ENCODE data around the gene SLC22A17. TPM values are rescaled to one million over a fixed set of nuclear protein-coding genes. Genes with fewer than 3 reads are reported as not detected.
A peak's percentile ranks its signal among the peaks of the same experiment; 100 is the strongest.

Gene SLC22A17
- total RNA-seq, 1 donor from 2014 or later: 22.2 TPM

DNA sequence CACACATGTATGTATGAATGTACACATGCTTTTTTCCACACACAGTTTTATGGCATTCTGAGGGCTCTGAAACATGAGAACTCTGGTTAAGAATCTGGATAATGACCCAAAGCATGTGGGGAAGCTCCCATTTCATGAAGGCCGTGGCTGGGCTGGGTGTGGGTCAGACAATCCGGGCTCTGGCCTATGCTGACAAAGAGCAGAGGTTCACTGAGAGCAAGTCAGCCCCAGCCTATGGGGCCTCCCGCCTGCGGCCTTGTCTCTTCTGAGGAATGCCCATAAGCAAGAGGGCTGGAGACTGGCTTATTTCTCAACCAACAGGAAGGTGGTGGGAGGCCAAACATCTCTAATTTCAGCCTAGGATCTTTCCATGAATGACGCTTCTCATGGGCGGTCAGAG lies 46.9 kb upstream of the SLC22A17 start:
- Histone ChIP-seq H4K20me1 (ENCODE audit: low read depth) (no peaks in the 10 kb centered on the region), H3F3A (ENCODE audit: low read depth) (no peaks in the 10 kb centered on the region), H3K36me3 (no peaks in the 10 kb centered on the region), H2AFZ (replicated peaks) (no peak overlapping the region), H3K79me2 (ENCODE audit: low read depth) (no peaks in the 10 kb centered on the region), H3K9me3 (ENCODE audit: low read depth) (no peaks in the 10 kb centered on the region), H3K9ac (no peak overlapping the region), H3K4me1 (no peaks in the 10 kb centered on the region), H3K4me3 (no peak overlapping the region), H3K27ac (no peak overlapping the region), H3K4me2 (no peak overlapping the region), H3K27me3 (peaks cover 6% of the 10 kb centered on the region)
- Mint-ChIP-seq H3K4me3 (no peak overlapping the region), H3K27me3 (ENCODE audit: insufficient read depth, low read depth) (peaks cover 16% of the 10 kb centered on the region), H3K36me3 (no peaks in the 10 kb centered on the region), H3K4me1 (peaks cover 5% of the 10 kb centered on the region), H3K9me3 (peaks cover 6% of the 10 kb centered on the region), H3K27ac (peak overlapping the region; percentile 37)
- TF ChIP-seq EZH2phosphoT487 (IDR thresholded peaks at IDR 0.05) (no peak), EZH2 (IDR thresholded peaks at IDR 0.05) (no peak)
- TF ChIP-seq, protein P1, sequence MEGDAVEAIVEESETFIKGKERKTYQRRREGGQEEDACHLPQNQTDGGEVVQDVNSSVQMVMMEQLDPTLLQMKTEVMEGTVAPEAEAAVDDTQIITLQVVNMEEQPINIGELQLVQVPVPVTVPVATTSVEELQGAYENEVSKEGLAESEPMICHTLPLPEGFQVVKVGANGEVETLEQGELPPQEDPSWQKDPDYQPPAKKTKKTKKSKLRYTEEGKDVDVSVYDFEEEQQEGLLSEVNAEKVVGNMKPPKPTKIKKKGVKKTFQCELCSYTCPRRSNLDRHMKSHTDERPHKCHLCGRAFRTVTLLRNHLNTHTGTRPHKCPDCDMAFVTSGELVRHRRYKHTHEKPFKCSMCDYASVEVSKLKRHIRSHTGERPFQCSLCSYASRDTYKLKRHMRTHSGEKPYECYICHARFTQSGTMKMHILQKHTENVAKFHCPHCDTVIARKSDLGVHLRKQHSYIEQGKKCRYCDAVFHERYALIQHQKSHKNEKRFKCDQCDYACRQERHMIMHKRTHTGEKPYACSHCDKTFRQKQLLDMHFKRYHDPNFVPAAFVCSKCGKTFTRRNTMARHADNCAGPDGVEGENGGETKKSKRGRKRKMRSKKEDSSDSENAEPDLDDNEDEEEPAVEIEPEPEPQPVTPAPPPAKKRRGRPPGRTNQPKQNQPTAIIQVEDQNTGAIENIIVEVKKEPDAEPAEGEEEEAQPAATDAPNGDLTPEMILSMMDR (IDR thresholded peaks at IDR 0.05): no peak
- no peak for DNase-seq (ENCODE audit: low spot score)

DNA sequence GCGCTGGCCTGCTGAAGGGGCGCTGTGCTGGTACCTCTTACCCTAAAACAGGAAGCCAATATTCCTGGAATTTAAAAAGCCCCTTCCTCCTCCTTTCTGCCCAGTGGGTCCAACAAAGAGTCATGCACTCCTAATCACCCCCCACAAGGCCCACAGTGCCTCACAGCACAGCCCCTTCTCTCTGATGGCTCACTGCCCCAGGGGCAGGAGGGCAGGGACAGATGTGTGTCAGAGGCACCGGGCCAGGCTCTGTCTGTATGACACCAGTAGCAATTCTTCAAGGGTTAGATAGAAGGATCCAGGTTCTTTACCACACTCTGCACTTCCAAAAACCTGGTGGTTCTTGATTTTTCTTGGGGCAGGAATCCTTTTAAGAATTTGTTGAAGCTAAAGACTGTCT lies 46.4 kb upstream of the SLC22A17 start:
- H3K9me3 Mint-ChIP-seq: peaks cover 6% of the 10 kb centered on the region
- H3K4me3 Mint-ChIP-seq: no peak overlapping the region
- no peak overlapping the region for H3K9ac ChIP-seq
- peak overlapping the region; percentile 37 for H3K27ac Mint-ChIP-seq
- no peak overlapping the region for H2AFZ ChIP-seq (replicated peaks)
- no peaks in the 10 kb centered on the region for H3K36me3 ChIP-seq
- peaks cover 18% of the 10 kb centered on the region for H3K27me3 Mint-ChIP-seq (ENCODE audit: insufficient read depth, low read depth)
- no peaks in the 10 kb centered on the region for H3K79me2 ChIP-seq (ENCODE audit: low read depth)
- no peaks in the 10 kb centered on the region for H3K36me3 Mint-ChIP-seq
- no peaks in the 10 kb centered on the region for H3F3A ChIP-seq (ENCODE audit: low read depth)
- no peak overlapping the region for H3K4me2 ChIP-seq
- H3K27ac ChIP-seq: no peak overlapping the region
- TF ChIP-seq EZH2 (IDR thresholded peaks at IDR 0.05): no peak
- TF ChIP-seq, protein P1 (IDR thresholded peaks at IDR 0.05): no peak
- no peak for TF ChIP-seq EZH2phosphoT487 (IDR thresholded peaks at IDR 0.05)
- no peaks in the 10 kb centered on the region for H3K4me1 ChIP-seq
- peaks cover 5% of the 10 kb centered on the region for H3K4me1 Mint-ChIP-seq
- no peak overlapping the region for H3K4me3 ChIP-seq
- H3K27me3 ChIP-seq: peaks cover 6% of the 10 kb centered on the region
- H4K20me1 ChIP-seq (ENCODE audit: low read depth): no peaks in the 10 kb centered on the region
- no peak for DNase-seq (ENCODE audit: low spot score)
- H3K9me3 ChIP-seq (ENCODE audit: low read depth): no peaks in the 10 kb centered on the region

DNA sequence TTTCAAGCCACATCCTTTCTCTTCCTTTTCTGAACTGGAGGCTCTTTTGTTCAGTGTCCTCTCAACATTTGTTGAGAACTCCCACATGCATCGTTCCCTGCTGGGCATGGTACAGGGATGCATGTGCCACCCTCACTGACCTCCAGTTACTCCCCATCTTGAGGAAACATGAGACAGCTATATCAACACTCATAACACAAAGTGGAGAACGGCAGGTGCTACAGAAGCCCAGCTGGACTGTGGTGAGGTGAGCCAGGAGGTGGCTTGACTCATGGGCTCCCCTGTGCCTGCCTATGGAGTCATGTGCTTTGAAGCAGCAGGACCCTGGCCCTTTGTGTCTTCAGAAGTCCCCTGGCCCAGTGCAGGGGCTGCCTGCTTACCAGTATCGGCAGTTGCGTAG lies 45.7 kb upstream of the SLC22A17 start:
- no peaks in the 10 kb centered on the region for H3K36me3 ChIP-seq
- no peaks in the 10 kb centered on the region for H3K79me2 ChIP-seq (ENCODE audit: low read depth)
- Mint-ChIP-seq H3K27ac (no peak overlapping the region), H3K27me3 (ENCODE audit: insufficient read depth, low read depth) (peaks cover 19% of the 10 kb centered on the region), H3K4me1 (peaks cover 5% of the 10 kb centered on the region), H3K9me3 (peaks cover 6% of the 10 kb centered on the region), H3K36me3 (no peaks in the 10 kb centered on the region), H3K4me3 (no peak overlapping the region)
- H3K9me3 ChIP-seq (ENCODE audit: low read depth): no peaks in the 10 kb centered on the region
- H3K4me3 ChIP-seq: no peak overlapping the region
- H2AFZ ChIP-seq (replicated peaks): no peak overlapping the region
- no peaks in the 10 kb centered on the region for H3K27me3 ChIP-seq
- H3K4me1 ChIP-seq: no peaks in the 10 kb centered on the region
- no peak for DNase-seq (ENCODE audit: low spot score)
- H3F3A ChIP-seq (ENCODE audit: low read depth): no peaks in the 10 kb centered on the region
- no peak for TF ChIP-seq EZH2 (IDR thresholded peaks at IDR 0.05)
- H3K27ac ChIP-seq: no peak overlapping the region
- H3K4me2 ChIP-seq: no peak overlapping the region
- H4K20me1 ChIP-seq (ENCODE audit: low read depth): no peaks in the 10 kb centered on the region
- no peak overlapping the region for H3K9ac ChIP-seq

DNA sequence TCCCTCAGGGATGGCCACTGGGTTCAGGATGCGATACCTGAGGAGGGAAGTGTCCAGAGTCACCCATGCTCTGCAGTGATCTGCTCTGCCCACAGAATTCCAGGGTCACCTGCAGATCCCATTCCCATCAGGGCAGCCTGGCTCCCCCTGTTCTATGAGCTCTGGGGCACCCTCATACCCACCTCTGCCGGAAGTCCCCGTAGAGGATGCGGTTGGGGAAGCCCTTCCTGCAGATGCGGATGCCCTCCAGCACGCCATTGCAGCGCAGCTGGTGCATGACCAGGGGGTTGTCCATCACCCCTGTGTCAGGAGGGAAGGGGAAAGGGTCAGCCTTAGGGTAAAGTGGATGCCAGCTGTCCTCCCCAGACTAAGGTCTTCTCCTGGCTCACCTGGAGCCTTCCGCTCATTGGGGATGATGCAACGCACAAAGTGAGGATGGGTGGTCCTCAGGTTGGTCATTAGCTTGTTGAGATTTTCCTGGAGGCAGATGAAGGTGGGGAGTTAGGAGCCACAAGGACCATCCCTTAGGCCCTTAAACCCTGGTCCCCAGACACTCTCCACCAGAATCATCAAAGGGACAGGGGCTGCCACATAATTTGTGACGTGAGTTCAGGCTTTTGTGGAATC lies 44.2 kb upstream of the SLC22A17 start:
- TF ChIP-seq EZH2 (IDR thresholded peaks at IDR 0.05) (no peak), EZH2phosphoT487 (IDR thresholded peaks at IDR 0.05) (no peak)
- TF ChIP-seq, protein P1 (IDR thresholded peaks at IDR 0.05): no peak
- no peaks in the 10 kb centered on the region for H3K36me3 Mint-ChIP-seq
- Histone ChIP-seq H3K36me3 (no peaks in the 10 kb centered on the region), H3K4me2 (no peak overlapping the region), H3K27ac (no peak overlapping the region), H4K20me1 (ENCODE audit: low read depth) (no peaks in the 10 kb centered on the region), H2AFZ (replicated peaks) (no peak overlapping the region), H3K9me3 (ENCODE audit: low read depth) (no peaks in the 10 kb centered on the region), H3K9ac (no peak overlapping the region), H3K4me1 (no peaks in the 10 kb centered on the region), H3K79me2 (ENCODE audit: low read depth) (no peaks in the 10 kb centered on the region), H3F3A (ENCODE audit: low read depth) (no peaks in the 10 kb centered on the region), H3K4me3 (no peak overlapping the region), H3K27me3 (no peaks in the 10 kb centered on the region)
- no peak overlapping the region for H3K4me3 Mint-ChIP-seq
- H3K27ac Mint-ChIP-seq: no peak overlapping the region
- no peak for DNase-seq (ENCODE audit: low spot score)
- H3K27me3 Mint-ChIP-seq (ENCODE audit: insufficient read depth, low read depth): peaks cover 19% of the 10 kb centered on the region
- H3K9me3 Mint-ChIP-seq: peaks cover 6% of the 10 kb centered on the region
- peaks cover 5% of the 10 kb centered on the region for H3K4me1 Mint-ChIP-seq
